Esophagus squamous epithelium (tissue), 4 donors: ENCODE data around the gene BAHD1.

ENCODE experiments used
- CTCF ChIP-seq, 6 experiments: fragments of 450-650 bp in 4 of 6; fragments of 200-600 bp in 2 of 6; sonication (generic) in 2 of 6; IDR thresholded peaks; one replicate each; pipeline ENCODE4 v1.5.1; 2016 to 2019; ENCODE audit warnings: antibody characterized with exemption in 6 of 6, mild to moderate bottlenecking in 4 of 6, moderate library complexity in 4 of 6
- POLR2A ChIP-seq, 4 donors: fragments of 450-650 bp; IDR thresholded peaks; one replicate each; pipeline ENCODE4 v1.6.1; 2017; ENCODE audit warnings: antibody characterized with exemption in 4 of 4, mild to moderate bottlenecking in 4 of 4, moderate library complexity in 3 of 4

- no peak for TF ChIP-seq CTCF (IDR thresholded peaks at IDR 0.05)
- no peak for TF ChIP-seq POLR2A (IDR thresholded peaks at IDR 0.05)
Observed at GRCh38 chr15:40452296-40453090, 11.7 kb downstream of the BAHD1 start.
